ENCODE results near the gene DOCK2.
"Not testable (repeated sequence)": the region's sequence is repeated elsewhere in the genome, so short reads cannot be mapped to it uniquely, and the experiment has no call there.

DOCK2 gene

GRCh38 chr5:169719360-169720314, 82.6 kb downstream of the DOCK2 start:
- DNase-seq (no peak), ATAC-seq (no peak)

- ATAC-seq (no peak), DNase-seq (no peak)
Observed at GRCh38 chr5:169721771-169722170, 84.7 kb downstream of the DOCK2 start.

GRCh38 chr5:169723103-169723831, 86.2 kb downstream of the DOCK2 start:
- ATAC-seq = no peak
- no peak for DNase-seq

- ATAC-seq (no peak), DNase-seq (no peak)
Observed at GRCh38 chr5:169724303-169725087, 87.4 kb downstream of the DOCK2 start.

- not testable (repeated sequence) for DNase-seq, ATAC-seq
Observed at GRCh38 chr5:169725665-169726064, 88.6 kb downstream of the DOCK2 start.

- no peak for ATAC-seq
Observed at GRCh38 chr5:169728418-169728817, 91.3 kb downstream of the DOCK2 start.

GRCh38 chr5:169731221-169731620, 94.1 kb downstream of the DOCK2 start:
- ATAC-seq = no peak
- DNase-seq = no peak

More at GRCh38 chr5:169728418-169728817, 91.3 kb downstream of the DOCK2 start:
- no peak for DNase-seq

GRCh38 chr5:169732841-169733240, 95.8 kb downstream of the DOCK2 start:
- DNase-seq = no peak
- ATAC-seq = no peak

GRCh38 chr5:169735913-169736312, 98.8 kb downstream of the DOCK2 start:
- no peak for ATAC-seq
- DNase-seq = no peak

GRCh38 chr5:169736653-169737052, 99.6 kb downstream of the DOCK2 start:
- DNase-seq = no peak
- ATAC-seq = no peak

- no peak for DNase-seq
- ATAC-seq = no peak
Observed at GRCh38 chr5:169740435-169740834, 103.4 kb downstream of the DOCK2 start.

- ATAC-seq (no peak), DNase-seq (no peak)
Observed at GRCh38 chr5:169742771-169743296, 105.8 kb downstream of the DOCK2 start.

- no peak for ATAC-seq
- no peak for DNase-seq
Observed at GRCh38 chr5:169744336-169744735, 107.3 kb downstream of the DOCK2 start.

- DNase-seq (no peak), ATAC-seq (no peak)
Observed at GRCh38 chr5:169745441-169746146, 108.5 kb downstream of the DOCK2 start.

GRCh38 chr5:169746147-169746694, 109.1 kb downstream of the DOCK2 start:
- DNase-seq = no peak
- ATAC-seq = peak; percentile 43

GRCh38 chr5:169748174-169748573, 111.1 kb downstream of the DOCK2 start:
- DNase-seq = no peak
- no peak for ATAC-seq

- no peak for DNase-seq
- no peak for ATAC-seq
Observed at GRCh38 chr5:169749295-169749694, 112.2 kb downstream of the DOCK2 start.

- DNase-seq = no peak
- no peak for ATAC-seq
Observed at GRCh38 chr5:169751490-169751889, 114.4 kb downstream of the DOCK2 start.

- not testable (repeated sequence) for DNase-seq, ATAC-seq
Observed at GRCh38 chr5:169752566-169752965, 115.5 kb downstream of the DOCK2 start.

GRCh38 chr5:169753795-169754194, 116.7 kb downstream of the DOCK2 start:
- ATAC-seq = no peak
- no peak for DNase-seq

GRCh38 chr5:169754737-169755136, 117.7 kb downstream of the DOCK2 start:
- DNase-seq (no peak), ATAC-seq (no peak)

All from stimulated activated naive CD8-positive, alpha-beta T cell treated with anti-CD3 and anti-CD28 coated beads, Interleukin-15, Interleukin-2, amounts not matched to agents 100 U/mL and 50 U/mL, for 24 hours (primary cell).